NB4 (cell line): ENCODE measurements around the gene SEZ6.
A peak's percentile ranks its signal among the peaks of the same experiment; 100 is the strongest.

Experiments used
- CTCF ChIP-seq: IDR thresholded peaks from one replicate; pipeline ENCODE4 v1.5.1; 2012; ENCODE audit warnings: low read depth, low read length
- MYC ChIP-seq: IDR thresholded peaks from 2 replicates; pipeline ENCODE4 v1.6.1; 2011; ENCODE audit warnings: low read depth, low read length
- POLR2A ChIP-seq: IDR thresholded peaks from 2 replicates; pipeline ENCODE4 v1.6.1; 2011; ENCODE audit warnings: mild to moderate bottlenecking; ENCODE audit not compliant: insufficient read length; ENCODE audit errors: extremely low read depth
- TF ChIP-seq, protein P1 (sequence below): IDR thresholded peaks from 2 replicates; pipeline ENCODE4 v1.6.1; 2011; ENCODE audit warnings: low read depth, low read length

DNA sequence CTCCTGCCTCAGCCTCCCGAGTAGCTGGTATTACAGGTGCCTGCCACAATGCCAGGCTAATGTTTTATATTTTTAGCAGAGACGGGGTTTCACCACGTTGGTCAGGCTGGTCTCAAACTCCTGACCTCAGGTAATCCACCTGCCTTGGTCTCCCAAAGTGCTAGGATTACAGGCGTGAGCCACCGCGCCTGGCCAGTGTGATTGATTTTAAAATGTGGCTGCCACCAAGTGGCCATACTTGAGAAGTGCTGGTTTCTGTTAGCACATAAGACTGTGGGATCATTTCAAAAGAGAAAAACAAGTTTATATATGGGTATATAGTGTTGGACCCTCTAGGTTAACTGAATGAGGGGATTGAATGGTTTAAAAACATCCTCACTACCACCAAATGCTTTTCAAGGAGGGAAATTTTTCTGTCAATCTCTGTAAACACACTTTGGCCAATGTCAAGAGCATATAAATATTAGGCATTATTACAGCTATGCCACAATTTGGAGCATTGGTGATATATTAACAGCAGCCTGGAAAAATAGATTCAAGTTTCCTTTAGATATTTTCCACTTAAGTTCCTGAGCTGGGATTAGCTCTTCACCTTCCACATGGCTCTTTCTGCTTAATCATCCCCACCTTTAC lies 89.4 kb downstream of the SEZ6 start:
- peak; percentile 67 for TF ChIP-seq CTCF
- TF ChIP-seq, protein P1, sequence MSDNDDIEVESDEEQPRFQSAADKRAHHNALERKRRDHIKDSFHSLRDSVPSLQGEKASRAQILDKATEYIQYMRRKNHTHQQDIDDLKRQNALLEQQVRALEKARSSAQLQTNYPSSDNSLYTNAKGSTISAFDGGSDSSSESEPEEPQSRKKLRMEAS = no peak
- TF ChIP-seq POLR2A = no peak
- no peak for TF ChIP-seq MYC
